ENCODE results near the gene CABLES2.
"Not testable (repeated sequence)": the region's sequence is repeated elsewhere in the genome, so short reads cannot be mapped to it uniquely, and the experiment has no call there.

Gene CABLES2

GRCh38 chr20:62382306-62383198 is 24.5 kb downstream of the CABLES2 start:
- H3K4me3 Mint-ChIP-seq: no peak overlapping the region
- peak; percentile 85 for ATAC-seq
- peaks cover 18% of the 10 kb centered on the region for H3K36me3 Mint-ChIP-seq
- no peaks in the 10 kb centered on the region for H3K27me3 Mint-ChIP-seq
- H3K27ac Mint-ChIP-seq: peak overlapping the region; percentile 0
- H3K4me1 Mint-ChIP-seq: peaks cover 48% of the 10 kb centered on the region
- peaks cover 5% of the 10 kb centered on the region for H3K9me3 Mint-ChIP-seq

DNA sequence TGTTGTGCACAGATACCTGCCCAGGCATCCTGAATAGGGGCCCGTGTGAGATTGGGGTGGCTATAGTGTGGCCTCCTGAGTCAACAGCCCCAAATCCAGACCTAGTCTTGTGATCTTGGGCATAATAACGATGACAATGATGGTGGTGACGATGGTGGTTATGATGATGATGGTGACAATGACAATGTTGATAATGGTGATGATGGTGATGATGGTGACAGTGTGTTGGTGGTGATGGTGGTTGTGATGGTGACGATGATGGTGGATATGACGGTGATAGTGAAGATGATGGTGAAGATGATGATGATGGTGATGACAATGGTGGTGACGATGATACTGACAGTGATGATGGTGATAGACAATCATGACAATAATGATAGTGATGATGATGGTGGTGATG is 25.2 kb downstream of the CABLES2 start:
- no peaks in the 10 kb centered on the region for H3K27me3 Mint-ChIP-seq

DNA sequence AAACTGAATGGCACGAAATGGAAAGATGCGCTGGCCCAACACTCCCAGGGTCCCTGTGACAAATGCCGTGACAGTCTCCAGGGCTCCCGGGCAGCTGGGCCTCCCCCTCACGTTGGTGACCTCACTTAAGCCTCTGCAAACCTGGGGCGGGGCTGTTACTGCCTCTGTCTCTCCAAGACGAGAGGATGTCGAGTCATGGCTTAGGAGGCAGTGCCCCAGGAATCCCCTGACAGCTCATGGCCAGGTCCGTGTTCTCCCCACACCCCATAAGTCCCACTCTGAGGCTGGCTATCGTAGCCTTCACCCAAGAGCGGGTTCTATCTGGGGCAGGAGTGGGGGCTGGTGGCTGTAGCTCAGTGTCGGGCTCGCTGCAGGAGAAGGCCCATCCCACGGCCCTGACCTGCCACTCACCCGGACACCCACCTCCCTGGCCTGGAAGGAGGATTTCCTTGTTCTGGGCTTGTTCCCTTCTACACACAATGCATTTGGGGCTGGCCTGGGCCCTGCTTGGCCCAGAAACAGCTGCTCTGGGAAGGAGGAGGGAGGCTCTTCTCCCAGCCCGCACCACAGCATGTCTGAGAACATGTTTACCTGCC is 25.8 kb downstream of the CABLES2 start:
- Mint-ChIP-seq H3K27me3 (no peaks in the 10 kb centered on the region), H3K36me3 (peaks cover 14% of the 10 kb centered on the region), H3K4me1 (peaks cover 44% of the 10 kb centered on the region), H3K4me3 (no peak overlapping the region), H3K27ac (peak overlapping the region; percentile 0), H3K9me3 (peaks cover 5% of the 10 kb centered on the region)
- ATAC-seq: no peak

More for the DNA sequence above, 25.2 kb downstream of the CABLES2 start:
- Mint-ChIP-seq H3K4me1 (peaks cover 44% of the 10 kb centered on the region), H3K4me3 (no peak overlapping the region), H3K36me3 (peaks cover 14% of the 10 kb centered on the region), H3K9me3 (peaks cover 5% of the 10 kb centered on the region), H3K27ac (peak overlapping the region; percentile 0)
- ATAC-seq: no peak

DNA sequence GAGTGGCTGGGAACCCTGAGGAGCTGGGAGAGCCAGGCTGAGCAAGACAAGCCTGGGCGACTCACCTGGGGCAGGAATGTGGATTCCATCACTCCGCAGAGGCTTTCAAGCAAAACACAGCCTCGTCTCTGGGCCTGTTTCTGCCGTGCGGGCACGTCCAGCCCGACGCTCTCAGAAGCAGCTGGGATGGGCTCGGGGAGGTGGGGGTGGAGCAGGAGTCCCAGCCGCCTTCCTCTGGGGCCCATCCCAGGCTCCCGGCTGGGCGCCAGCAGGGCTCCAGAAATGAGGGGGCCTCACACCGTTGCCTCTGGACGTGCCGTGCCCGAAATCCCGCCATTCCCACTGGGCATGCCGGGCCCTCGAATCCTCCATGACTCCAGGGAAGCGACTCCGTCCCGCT is 28.9 kb downstream of the CABLES2 start:
- H3K27ac Mint-ChIP-seq: no peak overlapping the region
- H3K9me3 Mint-ChIP-seq: peaks cover 5% of the 10 kb centered on the region
- no peak for ATAC-seq
- H3K36me3 Mint-ChIP-seq: peaks cover 14% of the 10 kb centered on the region
- no peak overlapping the region for H3K4me3 Mint-ChIP-seq
- H3K4me1 Mint-ChIP-seq: peaks cover 21% of the 10 kb centered on the region
- H3K27me3 Mint-ChIP-seq: peaks cover 2% of the 10 kb centered on the region

- Mint-ChIP-seq H3K4me3 (no peak overlapping the region), H3K4me1 (peaks cover 22% of the 10 kb centered on the region), H3K27me3 (peaks cover 7% of the 10 kb centered on the region), H3K9me3 (peaks cover 5% of the 10 kb centered on the region), H3K27ac (no peak overlapping the region), H3K36me3 (peaks cover 12% of the 10 kb centered on the region)
- ATAC-seq: no peak
These were observed 29.4 kb downstream of the CABLES2 start for GRCh38 chr20:62377615-62378178.

DNA sequence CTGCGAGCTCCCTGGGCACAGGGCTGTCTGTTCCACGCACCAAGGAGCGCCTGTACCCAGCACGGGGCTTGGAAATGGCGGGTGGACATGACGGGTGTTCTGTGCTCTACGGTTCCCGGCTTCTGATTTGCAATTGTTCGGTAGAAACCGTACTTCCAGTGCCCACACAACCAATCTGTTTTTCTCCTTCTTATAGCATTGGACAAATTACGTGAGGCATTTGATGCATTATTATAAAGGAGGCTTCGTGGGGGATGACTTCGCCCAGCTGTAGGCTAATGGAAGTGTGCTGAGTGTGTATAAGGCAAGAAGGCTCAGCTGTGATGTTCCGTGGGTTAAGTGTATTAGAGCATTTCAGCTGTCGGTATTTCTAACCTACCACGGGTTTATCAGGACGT is 30.0 kb downstream of the CABLES2 start:
- ATAC-seq: no peak
- H3K27me3 Mint-ChIP-seq: peaks cover 10% of the 10 kb centered on the region
- no peak overlapping the region for H3K27ac Mint-ChIP-seq

DNA sequence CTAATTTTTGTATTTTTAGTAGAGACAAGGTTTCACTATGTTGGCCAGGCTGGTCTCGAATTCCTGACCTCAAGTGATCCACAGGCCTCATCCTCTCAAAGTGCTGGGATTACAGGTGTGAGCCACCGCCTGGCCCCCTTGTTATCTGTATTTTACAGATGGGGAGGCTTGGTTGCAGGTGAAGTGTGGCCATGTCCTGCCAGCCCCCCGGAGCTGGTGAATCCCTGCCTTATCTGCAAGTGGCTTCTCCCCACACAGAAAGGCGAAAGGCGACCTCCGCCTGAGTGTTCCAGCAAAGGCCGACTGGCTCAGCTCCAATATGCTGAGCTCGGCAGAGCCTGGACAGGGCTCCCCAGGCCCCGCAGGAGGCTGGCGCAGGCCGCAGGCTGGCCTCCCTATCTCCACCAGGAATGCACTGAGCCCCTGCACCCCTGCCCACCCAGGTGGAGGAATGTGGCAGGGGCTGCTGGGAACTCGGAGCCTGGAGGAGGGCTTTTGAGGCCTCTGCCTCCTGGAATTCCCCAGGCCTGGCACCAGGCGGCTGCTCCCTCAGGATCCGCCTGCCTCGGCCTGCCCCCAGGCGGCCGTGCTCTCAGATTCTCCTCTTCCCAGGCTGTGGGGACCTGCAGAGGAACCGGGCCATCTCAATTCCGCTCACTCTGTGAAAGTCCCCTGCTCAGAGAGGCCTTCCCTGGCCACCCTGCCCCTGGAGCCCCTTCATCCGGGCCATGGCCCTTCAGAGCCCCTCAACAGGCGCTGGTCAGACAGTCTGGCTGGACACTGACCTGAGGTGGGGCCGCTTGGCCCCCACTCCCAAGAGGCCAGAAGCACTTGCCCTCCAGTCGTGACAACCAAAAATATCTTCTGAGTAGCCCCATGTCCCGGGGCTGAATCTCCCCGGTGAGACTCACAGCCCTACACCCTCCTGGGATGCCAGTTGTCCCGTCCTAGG is 30.7 kb downstream of the CABLES2 start:
- H3K4me1 Mint-ChIP-seq: peaks cover 12% of the 10 kb centered on the region
- H3K27ac Mint-ChIP-seq: no peak overlapping the region
- H3K4me3 Mint-ChIP-seq: no peak overlapping the region
- no peaks in the 10 kb centered on the region for H3K9me3 Mint-ChIP-seq
- H3K27me3 Mint-ChIP-seq: peaks cover 10% of the 10 kb centered on the region
- no peaks in the 10 kb centered on the region for H3K36me3 Mint-ChIP-seq
- no peak for ATAC-seq

More for the DNA sequence above, 30.0 kb downstream of the CABLES2 start:
- Mint-ChIP-seq H3K4me3 (no peak overlapping the region), H3K36me3 (peaks cover 6% of the 10 kb centered on the region), H3K4me1 (peaks cover 16% of the 10 kb centered on the region), H3K9me3 (peaks cover 4% of the 10 kb centered on the region)

DNA sequence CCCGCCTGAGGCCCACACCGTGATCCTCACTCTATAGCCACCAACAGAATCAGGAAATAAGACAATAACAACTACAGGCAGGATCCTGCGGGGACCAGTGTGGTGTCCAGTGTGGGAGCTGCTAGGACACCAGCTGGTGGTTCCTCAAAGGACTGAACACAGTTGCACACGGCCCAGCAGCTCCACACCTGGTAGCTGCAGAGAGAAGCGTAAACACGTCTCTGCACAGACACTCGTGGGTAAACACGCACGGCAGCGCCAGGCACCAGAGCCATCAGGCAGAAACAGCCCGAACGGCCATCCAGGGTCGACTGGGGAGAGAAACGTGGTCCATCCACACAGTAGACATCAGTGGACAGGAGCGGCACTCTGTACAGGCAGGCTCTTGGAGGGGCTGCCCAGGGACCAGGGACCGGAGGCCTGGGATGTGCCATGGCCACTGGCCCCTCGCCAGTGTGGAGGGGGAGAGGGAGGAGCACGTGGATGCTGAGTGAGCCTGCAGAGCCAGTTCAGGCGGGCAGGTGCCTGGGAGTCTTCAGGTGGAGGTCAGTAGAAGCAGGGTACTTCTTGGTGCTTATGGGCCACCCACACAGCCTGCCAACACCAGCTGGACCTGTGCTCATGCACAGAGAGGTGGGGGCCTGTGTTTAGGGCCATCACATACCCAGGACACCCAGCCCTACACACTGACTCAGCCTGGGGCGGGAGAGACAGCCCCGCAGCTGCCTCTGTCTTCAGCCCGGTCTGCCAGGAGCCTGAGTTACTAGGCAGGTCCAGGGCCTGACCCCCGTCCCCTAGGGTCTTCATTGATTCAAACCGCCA is 32.5 kb downstream of the CABLES2 start:
- no peak overlapping the region for H3K4me3 Mint-ChIP-seq
- H3K27ac Mint-ChIP-seq: peak overlapping the region; percentile 22
- H3K4me1 Mint-ChIP-seq: peaks cover 13% of the 10 kb centered on the region

GRCh38 chr20:62373631-62374179 is 33.4 kb downstream of the CABLES2 start:
- ATAC-seq, H3K36me3 Mint-ChIP-seq, H3K4me3 Mint-ChIP-seq, H3K9me3 Mint-ChIP-seq: not testable (repeated sequence)
- Mint-ChIP-seq H3K27me3 (peaks cover 17% of the 10 kb centered on the region), H3K4me1 (peaks cover 22% of the 10 kb centered on the region), H3K27ac (peak overlapping the region; percentile 22)

More for the DNA sequence above, 32.5 kb downstream of the CABLES2 start:
- Mint-ChIP-seq H3K9me3 (no peaks in the 10 kb centered on the region), H3K36me3 (no peaks in the 10 kb centered on the region), H3K27me3 (peaks cover 10% of the 10 kb centered on the region)
- ATAC-seq: no peak

DNA sequence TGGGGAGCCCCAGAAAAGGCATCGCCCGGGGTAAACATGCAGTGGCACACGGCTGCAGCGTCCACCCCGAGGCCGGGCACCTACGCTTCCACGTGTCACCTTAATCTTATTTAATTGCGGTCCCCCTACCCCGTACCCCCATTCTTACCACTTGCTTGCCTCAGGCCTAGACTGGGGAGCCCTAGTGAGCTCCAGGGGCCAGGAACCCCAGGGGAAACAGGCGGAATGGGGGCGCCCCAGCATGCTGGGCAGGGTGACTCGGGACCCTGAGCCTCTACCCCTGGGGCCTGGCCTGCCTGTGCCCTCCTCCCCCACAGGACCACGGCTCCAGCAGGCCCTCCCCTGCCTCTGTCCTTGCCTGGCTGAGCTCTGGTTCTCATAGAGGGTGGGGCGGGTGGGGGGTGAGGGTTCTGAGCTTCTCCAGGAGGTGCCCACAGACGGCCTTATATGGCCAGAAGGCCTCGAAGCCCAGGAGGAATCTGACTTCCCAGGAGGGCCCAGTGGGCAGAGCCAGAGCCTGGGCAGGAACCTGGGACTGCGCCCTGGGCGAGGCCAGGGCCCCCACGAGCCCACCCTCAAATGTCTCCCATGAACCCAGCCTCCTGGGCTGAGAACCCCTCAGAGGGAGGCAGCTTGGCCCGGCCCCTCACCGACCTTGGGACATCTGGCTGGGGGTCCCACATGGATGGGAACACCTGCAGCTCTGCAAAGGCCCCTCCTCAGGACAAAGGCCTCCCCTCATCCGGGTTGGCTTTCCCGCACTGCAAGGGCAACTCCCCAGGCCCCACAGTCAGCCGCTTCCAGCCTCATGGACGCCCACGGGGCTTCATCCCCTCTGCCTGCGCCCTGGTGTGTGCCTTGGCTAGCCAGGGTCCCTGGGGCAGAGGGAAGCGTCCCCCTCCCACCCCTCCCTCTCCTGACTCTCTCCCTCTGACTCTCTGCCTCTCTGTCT is 34.8 kb downstream of the CABLES2 start:
- Mint-ChIP-seq H3K27me3 (peaks cover 24% of the 10 kb centered on the region), H3K4me3 (no peak overlapping the region), H3K36me3 (no peaks in the 10 kb centered on the region)

GRCh38 chr20:62371588-62372041 is 35.5 kb downstream of the CABLES2 start:
- Mint-ChIP-seq H3K4me1 (peaks cover 35% of the 10 kb centered on the region), H3K9me3 (no peaks in the 10 kb centered on the region), H3K27ac (no peak overlapping the region), H3K4me3 (no peak overlapping the region), H3K36me3 (no peaks in the 10 kb centered on the region), H3K27me3 (peaks cover 24% of the 10 kb centered on the region)
- ATAC-seq: no peak

More for the DNA sequence above, 34.8 kb downstream of the CABLES2 start:
- Mint-ChIP-seq H3K4me1 (peaks cover 35% of the 10 kb centered on the region), H3K27ac (peak overlapping the region; percentile 8), H3K9me3 (no peaks in the 10 kb centered on the region)
- ATAC-seq: no peak

DNA sequence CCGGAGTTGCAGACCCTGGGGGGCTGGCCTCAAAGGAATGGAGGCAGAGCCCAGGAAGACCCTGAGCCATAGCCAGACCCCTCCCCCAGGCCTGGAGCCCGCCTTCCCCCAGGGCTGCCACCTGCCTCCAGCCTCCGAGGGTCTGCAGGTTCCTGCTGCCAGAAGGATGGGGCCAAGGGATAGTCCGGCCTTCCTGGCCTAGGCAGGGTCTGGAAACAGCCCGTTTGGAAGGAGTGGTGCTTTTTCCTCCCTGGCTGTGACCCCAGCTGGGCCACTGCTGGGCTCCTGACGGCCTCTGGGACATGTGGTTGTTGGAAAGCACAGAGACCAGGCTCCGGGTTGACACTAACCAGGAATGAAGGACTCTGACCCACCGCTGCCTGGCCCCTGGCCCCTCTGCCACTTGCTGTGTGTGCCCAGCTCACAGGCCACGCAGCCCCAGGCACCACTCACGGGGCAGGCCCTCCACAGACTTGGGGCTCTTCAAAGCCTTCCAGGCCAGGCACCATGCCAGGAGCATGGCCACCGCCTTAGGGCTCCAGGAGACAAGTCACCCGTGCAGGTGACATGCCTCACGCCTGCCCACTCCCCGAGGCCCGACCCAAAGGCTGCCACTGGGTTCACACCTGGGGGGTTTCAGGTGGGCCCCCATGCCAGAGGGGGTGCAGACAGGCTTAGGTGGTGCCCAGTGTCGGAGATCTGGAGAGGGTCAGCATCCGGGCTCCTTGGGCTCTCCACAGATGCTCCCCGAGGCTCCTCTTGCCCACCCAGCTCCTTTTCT is 36.1 kb downstream of the CABLES2 start:
- no peak for ATAC-seq
- Mint-ChIP-seq H3K27ac (no peak overlapping the region), H3K4me1 (peaks cover 36% of the 10 kb centered on the region), H3K27me3 (peaks cover 24% of the 10 kb centered on the region), H3K4me3 (no peak overlapping the region), H3K9me3 (no peaks in the 10 kb centered on the region), H3K36me3 (no peaks in the 10 kb centered on the region)
